Dendritic cell treated with granulocyte-macrophage colony-stimulating factor and Interleukin-4, amounts not matched to agents 40 ng/mL and 50 ng/mL, for 4 days (primary cell): Measurements from ENCODE around the gene OR4F15.
"Not testable (repeated sequence)": the region's sequence is repeated elsewhere in the genome, so short reads cannot be mapped to it uniquely, and the experiment has no call there.

Experiments
- H3K27ac Mint-ChIP-seq: one replicate; pipeline ENCODE4 v1.8.0; 2022; ENCODE audit warnings: mild to moderate bottlenecking, mixed read lengths
- H3K27me3 Mint-ChIP-seq: one replicate; pipeline ENCODE4 v1.8.0; 2022; ENCODE audit warnings: mild to moderate bottlenecking, mixed read lengths
- H3K36me3 Mint-ChIP-seq: one replicate; pipeline ENCODE4 v1.8.0; 2022; ENCODE audit warnings: low read depth, mixed read lengths
- H3K4me1 Mint-ChIP-seq: one replicate; pipeline ENCODE4 v1.8.0; 2022; ENCODE audit warnings: low read depth, mixed read lengths
- H3K4me3 Mint-ChIP-seq: one replicate; pipeline ENCODE4 v1.8.0; 2022; ENCODE audit warnings: mild to moderate bottlenecking, moderate library complexity, mixed read lengths
- H3K9me3 Mint-ChIP-seq: one replicate; pipeline ENCODE4 v1.8.0; 2022; ENCODE audit warnings: mixed read lengths
- intact Hi-C: fragments of 100-400 bp; cut with micrococcal nuclease; formaldehyde crosslinking; loops from one replicate; pipeline ENCODE4 v1.15.0; 2022

OR4F15 gene

GRCh38 chr15:101788503-101789269 lies 23.3 kb upstream of the OR4F15 start:
- H3K9me3 Mint-ChIP-seq, H3K27me3 Mint-ChIP-seq, H3K27ac Mint-ChIP-seq, H3K4me3 Mint-ChIP-seq, intact Hi-C loops, H3K4me1 Mint-ChIP-seq, H3K36me3 Mint-ChIP-seq: not testable (repeated sequence)

DNA sequence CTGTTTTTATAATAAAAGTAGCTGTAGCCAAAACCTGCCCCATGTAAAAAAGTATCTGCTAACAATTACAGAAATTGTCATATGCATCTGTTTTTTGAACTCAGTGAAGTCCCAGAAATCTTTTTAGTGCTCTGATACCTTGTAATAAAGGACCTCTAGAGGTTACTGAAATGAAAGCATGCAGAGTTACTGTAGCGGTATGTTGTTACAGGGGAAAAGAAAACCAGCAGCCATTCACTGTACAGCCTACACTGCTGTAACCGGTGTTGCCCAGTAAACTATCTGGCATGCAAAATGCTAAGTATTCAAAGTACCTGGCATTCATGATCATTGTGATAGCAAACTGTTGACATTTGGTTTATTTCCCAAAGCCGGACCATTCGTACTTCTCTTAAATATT lies 21.3 kb upstream of the OR4F15 start:
- intact Hi-C loops, H3K36me3 Mint-ChIP-seq, H3K4me3 Mint-ChIP-seq: not testable (repeated sequence)

DNA sequence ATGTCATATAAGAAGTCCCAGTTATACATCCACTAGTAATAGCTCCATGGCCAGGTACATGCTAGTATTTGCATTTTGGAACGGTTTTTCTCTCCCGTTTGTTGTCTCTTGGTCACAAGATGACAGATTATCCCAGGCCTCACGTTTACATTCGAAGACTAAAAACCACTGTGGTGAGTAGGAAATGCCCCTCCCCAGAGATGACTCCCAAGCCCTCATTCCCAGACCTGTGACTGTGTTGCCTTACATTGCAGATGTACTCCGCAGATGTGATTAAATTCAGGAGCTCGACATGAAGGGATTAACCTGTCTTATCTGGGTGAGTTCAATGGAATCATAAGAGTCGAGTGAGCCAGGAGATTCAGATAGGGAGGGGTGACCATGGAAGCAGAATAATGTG lies 18.0 kb upstream of the OR4F15 start:
- H3K4me3 Mint-ChIP-seq, H3K36me3 Mint-ChIP-seq, H3K4me1 Mint-ChIP-seq, H3K27me3 Mint-ChIP-seq, H3K9me3 Mint-ChIP-seq, H3K27ac Mint-ChIP-seq, intact Hi-C loops: not testable (repeated sequence)

More for the DNA sequence above, 21.3 kb upstream of the OR4F15 start:
- H3K4me1 Mint-ChIP-seq, H3K9me3 Mint-ChIP-seq, H3K27me3 Mint-ChIP-seq, H3K27ac Mint-ChIP-seq: not testable (repeated sequence)

DNA sequence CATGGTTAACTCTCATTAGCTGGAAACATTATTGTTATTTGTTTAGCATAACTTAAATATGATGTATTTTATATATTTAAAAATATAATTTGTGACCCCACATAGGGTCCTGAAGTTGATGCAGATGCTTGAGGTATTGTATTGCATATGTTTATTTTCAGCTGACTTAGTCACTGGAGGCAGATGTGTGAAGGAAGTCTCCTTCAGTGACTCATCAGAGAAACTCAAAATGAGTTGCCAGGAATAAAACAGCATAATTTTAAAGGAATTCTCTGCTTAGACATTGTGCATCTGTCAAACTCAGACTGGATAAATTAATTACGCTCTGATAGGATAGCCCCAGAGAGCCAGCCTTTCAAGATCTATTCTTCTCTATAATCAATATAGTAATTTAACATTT lies 16.5 kb upstream of the OR4F15 start:
- Mint-ChIP-seq H3K36me3 (no peaks in the 10 kb centered on the region), H3K27me3 (no peaks in the 10 kb centered on the region), H3K9me3 (no peaks in the 10 kb centered on the region), H3K4me3 (no peak overlapping the region), H3K4me1 (no peaks in the 10 kb centered on the region), H3K27ac (no peak overlapping the region)
- intact Hi-C loops: no loop called here

DNA sequence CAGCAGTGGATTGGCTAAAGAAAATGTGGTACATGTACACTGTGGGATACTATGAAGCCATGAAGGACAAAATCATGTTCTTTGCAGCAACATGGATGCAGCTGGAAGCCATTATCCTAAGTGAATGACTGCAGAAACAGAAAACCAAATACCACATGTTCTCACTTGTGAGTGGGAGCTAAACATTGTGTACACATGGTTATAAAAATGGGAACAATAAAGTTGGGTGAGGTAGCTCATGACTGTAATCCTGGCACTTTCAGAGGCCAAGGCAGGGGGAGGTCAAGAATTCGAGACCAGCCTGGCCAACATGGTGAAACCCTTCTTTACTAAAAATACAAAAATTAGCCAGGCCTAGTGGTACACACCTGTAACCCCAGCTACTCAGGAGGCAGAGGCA lies 12.3 kb upstream of the OR4F15 start:
- H3K4me1 Mint-ChIP-seq: no peaks in the 10 kb centered on the region
- H3K27me3 Mint-ChIP-seq: no peaks in the 10 kb centered on the region
- H3K36me3 Mint-ChIP-seq: no peaks in the 10 kb centered on the region
- no peak overlapping the region for H3K27ac Mint-ChIP-seq
- intact Hi-C loops: no loop called here
- no peak overlapping the region for H3K4me3 Mint-ChIP-seq
- H3K9me3 Mint-ChIP-seq: no peaks in the 10 kb centered on the region

GRCh38 chr15:101801048-101801447 lies 11.0 kb upstream of the OR4F15 start:
- Mint-ChIP-seq H3K9me3 (peaks cover 9% of the 10 kb centered on the region), H3K27ac (no peak overlapping the region), H3K4me1 (no peaks in the 10 kb centered on the region), H3K27me3 (peaks cover 2% of the 10 kb centered on the region), H3K36me3 (no peaks in the 10 kb centered on the region), H3K4me3 (no peak overlapping the region)
- intact Hi-C loops: no loop called here

DNA sequence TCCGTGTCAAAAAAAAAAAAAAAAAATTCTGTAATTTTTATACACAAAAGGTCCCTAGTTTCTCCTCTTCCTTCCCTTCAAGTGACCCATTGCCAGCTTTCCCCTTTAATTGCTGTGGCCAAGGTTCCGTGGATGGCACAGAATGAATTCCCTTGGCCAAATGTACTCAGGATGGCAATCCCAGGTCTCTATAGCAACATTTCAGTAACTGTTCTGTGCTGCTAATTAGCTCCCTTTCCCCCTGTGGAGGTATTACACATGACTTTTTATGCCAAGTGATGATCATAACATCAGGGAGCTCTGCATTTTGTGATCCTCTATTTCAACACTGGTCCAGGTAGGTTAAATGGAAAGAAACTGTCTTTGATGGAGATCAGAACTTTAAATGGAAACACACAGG lies 8.8 kb upstream of the OR4F15 start, which contains the start of gene OR4F6:
TSS of gene OR4F6 (plus strand) at position 301 of the 400 bp plus-strand sequence. CDS start 2,211 bp downstream, outside the sequence.
- no peak within 1 kb of the TSS for H3K4me3 Mint-ChIP-seq
- no peak within 1 kb of the TSS for H3K27ac Mint-ChIP-seq
- no peaks in the 10 kb centered on the region for H3K36me3 Mint-ChIP-seq
- intact Hi-C loops: no loop called here
- H3K4me1 Mint-ChIP-seq: no peaks in the 10 kb centered on the region
- peaks cover 10% of the 10 kb centered on the region for H3K9me3 Mint-ChIP-seq
- H3K27me3 Mint-ChIP-seq: peaks cover 2% of the 10 kb centered on the region

- Mint-ChIP-seq H3K36me3 (no peaks in the 10 kb centered on the region), H3K4me1 (no peaks in the 10 kb centered on the region), H3K4me3 (no peak overlapping the region)
These were observed 8.3 kb upstream of the OR4F15 start for GRCh38 chr15:101803676-101804075.

DNA sequence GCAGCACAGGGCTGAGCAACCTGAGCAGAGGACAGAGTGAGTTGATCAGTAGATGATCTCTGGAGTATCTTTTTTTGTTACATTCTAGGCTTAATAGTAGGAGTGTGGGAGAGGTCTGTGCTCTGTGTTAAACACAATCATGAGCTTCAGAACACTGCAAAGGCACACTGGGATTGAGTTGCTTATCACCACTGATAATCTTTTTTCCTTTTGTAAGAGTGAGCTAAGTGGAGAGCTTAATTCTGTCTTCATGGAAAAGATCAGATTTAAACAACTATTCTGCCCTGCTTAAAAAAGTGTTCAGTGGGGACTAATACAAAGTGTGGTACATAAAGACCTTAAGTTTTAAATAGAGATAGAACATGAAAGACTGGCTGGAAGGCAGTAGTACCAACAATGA lies 7.6 kb upstream of the OR4F15 start:
- peaks cover 10% of the 10 kb centered on the region for H3K9me3 Mint-ChIP-seq
- intact Hi-C loops: no loop called here
- H3K27me3 Mint-ChIP-seq: peaks cover 2% of the 10 kb centered on the region
- no peaks in the 10 kb centered on the region for H3K36me3 Mint-ChIP-seq
- H3K4me3 Mint-ChIP-seq: no peak overlapping the region
- H3K27ac Mint-ChIP-seq: no peak overlapping the region
- H3K4me1 Mint-ChIP-seq: no peaks in the 10 kb centered on the region

More at GRCh38 chr15:101803676-101804075, 8.3 kb upstream of the OR4F15 start:
- intact Hi-C loops: no loop called here
- peaks cover 10% of the 10 kb centered on the region for H3K9me3 Mint-ChIP-seq
- no peak overlapping the region for H3K27ac Mint-ChIP-seq
- H3K27me3 Mint-ChIP-seq: peaks cover 2% of the 10 kb centered on the region

DNA sequence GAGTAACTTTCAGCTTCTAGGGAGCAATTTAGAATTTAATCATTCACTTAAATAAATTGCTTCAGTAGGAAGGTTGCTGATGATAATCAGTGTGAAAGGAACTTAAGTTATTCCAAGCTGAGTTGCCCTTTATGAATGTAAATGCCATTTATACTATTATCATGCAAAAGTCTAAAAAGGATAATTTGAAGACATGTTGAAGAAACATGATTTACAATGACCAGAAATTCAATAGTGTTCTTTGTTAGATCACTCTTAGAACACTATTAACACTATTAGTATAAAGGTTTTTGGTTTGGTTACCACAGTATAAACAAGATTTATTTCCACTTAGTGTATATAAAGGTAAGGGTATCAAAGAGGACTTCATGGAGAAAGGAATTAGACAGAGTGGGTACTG lies 7.1 kb upstream of the OR4F15 start:
- H3K27me3 Mint-ChIP-seq: peaks cover 2% of the 10 kb centered on the region
- H3K27ac Mint-ChIP-seq: no peak overlapping the region
- H3K4me1 Mint-ChIP-seq: no peaks in the 10 kb centered on the region
- intact Hi-C loops: no loop called here
- H3K9me3 Mint-ChIP-seq: peaks cover 10% of the 10 kb centered on the region
- no peak overlapping the region for H3K4me3 Mint-ChIP-seq
- no peaks in the 10 kb centered on the region for H3K36me3 Mint-ChIP-seq

DNA sequence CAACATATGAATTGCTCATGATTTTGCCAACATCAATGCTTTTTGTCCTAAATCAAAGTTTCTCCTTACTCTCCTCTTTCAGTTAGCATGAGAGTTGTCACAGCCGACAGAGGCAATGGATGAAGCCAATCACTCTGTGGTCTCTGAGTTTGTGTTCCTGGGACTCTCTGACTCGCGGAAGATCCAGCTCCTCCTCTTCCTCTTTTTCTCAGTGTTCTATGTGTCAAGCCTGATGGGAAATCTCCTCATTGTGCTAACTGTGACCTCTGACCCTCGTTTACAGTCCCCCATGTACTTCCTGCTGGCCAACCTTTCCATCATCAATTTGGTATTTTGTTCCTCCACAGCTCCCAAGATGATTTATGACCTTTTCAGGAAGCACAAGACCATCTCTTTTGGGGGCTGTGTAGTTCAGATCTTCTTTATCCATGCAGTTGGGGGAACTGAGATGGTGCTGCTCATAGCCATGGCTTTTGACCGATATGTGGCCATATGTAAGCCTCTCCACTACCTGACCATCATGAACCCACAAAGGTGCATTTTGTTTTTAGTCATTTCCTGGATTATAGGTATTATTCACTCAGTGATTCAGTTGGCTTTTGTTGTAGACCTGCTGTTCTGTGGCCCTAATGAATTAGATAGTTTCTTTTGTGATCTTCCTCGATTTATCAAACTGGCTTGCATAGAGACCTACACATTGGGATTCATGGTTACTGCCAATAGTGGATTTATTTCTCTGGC lies 6.2 kb upstream of the OR4F15 start:
- H3K27me3 Mint-ChIP-seq: peaks cover 2% of the 10 kb centered on the region

GRCh38 chr15:101807345-101807945 lies 4.6 kb upstream of the OR4F15 start:
- Mint-ChIP-seq H3K9me3 (peaks cover 10% of the 10 kb centered on the region), H3K27ac (no peak overlapping the region), H3K4me3 (no peak overlapping the region), H3K36me3 (no peaks in the 10 kb centered on the region), H3K4me1 (no peaks in the 10 kb centered on the region), H3K27me3 (peaks cover 2% of the 10 kb centered on the region)
- intact Hi-C loops: no loop called here

More for the DNA sequence above, 6.2 kb upstream of the OR4F15 start:
- H3K9me3 Mint-ChIP-seq: peaks cover 10% of the 10 kb centered on the region
- H3K4me3 Mint-ChIP-seq: no peak overlapping the region
- no peak overlapping the region for H3K27ac Mint-ChIP-seq
- intact Hi-C loops: no loop called here
- H3K4me1 Mint-ChIP-seq: no peaks in the 10 kb centered on the region
- H3K36me3 Mint-ChIP-seq: no peaks in the 10 kb centered on the region

DNA sequence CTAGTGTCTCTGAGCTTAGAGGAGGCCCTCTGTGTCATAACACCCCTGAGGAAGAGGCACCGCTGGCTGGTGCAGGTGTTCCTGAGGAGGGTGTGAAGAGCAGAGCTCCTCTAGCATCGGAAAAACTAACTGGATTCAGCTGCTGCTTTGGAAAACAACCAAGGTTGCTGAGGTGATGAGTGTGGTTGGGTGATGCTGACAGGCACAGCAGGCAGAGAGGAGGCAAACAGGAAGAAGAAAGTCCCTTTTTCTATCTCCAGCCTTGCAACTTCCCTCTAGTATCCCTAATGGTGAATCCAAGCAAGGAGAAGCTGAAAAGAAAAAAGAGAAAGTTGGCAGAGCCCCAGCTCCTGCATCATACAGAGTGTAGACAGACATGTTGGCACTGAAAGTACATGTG lies 3.8 kb upstream of the OR4F15 start:
- Mint-ChIP-seq H3K27me3 (peaks cover 2% of the 10 kb centered on the region), H3K27ac (no peak overlapping the region), H3K9me3 (peaks cover 10% of the 10 kb centered on the region), H3K36me3 (no peaks in the 10 kb centered on the region), H3K4me3 (no peak overlapping the region), H3K4me1 (no peaks in the 10 kb centered on the region)
- intact Hi-C loops: no loop called here

DNA sequence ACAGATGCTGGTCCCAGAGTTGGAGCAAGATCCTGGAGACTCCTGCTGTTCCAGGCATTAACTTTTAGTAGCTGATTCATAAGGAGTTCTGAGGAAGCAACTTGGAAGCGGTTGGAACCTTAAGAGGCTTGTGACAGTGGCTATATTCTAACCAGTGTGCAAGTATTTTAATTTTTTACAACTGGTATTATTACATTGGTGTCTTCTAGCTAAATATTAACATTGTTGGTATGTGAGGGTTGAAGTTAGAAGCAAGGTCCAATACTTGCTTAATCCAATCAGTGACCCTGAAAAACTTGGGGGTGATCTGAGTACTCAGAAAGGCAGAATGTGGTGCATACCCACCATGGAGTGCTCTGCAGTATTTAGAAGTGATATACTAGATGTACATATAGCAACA lies 1.5 kb upstream of the OR4F15 start:
- intact Hi-C loops: no loop called here
- no peaks in the 10 kb centered on the region for H3K27me3 Mint-ChIP-seq
- H3K36me3 Mint-ChIP-seq: no peaks in the 10 kb centered on the region
- H3K27ac Mint-ChIP-seq: no peak overlapping the region
- H3K4me1 Mint-ChIP-seq: no peaks in the 10 kb centered on the region
- H3K9me3 Mint-ChIP-seq: peaks cover 6% of the 10 kb centered on the region
- no peak overlapping the region for H3K4me3 Mint-ChIP-seq
